K562 (cell line): Measurements from ENCODE around the gene SYNGR3. TPM values are rescaled to one million over a fixed set of nuclear protein-coding genes. Genes with fewer than 3 reads are reported as not detected.

Experiments used
- CHD1 ChIP-seq: fragments of 200-600 bp; sonication (generic); IDR thresholded peaks from one replicate; pipeline ENCODE4 v1.6.1; 2012; ENCODE audit warnings: mild to moderate bottlenecking, moderate library complexity, low read length, inconsistent platforms
- DMBX1 ChIP-seq: fragments of 250-450 bp; sonication (Bioruptor Pico); IDR thresholded peaks from 2 replicates; pipeline ENCODE4 v1.8.0; 2022; ENCODE audit warnings: inconsistent platforms, mild to moderate bottlenecking, moderate library complexity, borderline replicate concordance
- FOXK2 ChIP-seq, 2 experiments: fragments of 450-650 bp; IDR thresholded peaks in 1 of 2; conservative IDR thresholded peaks in 1 of 2; 2 replicates each; pipeline ENCODE4 v1.6.1; 2016; ENCODE audit warnings: low read depth in 2 of 2, mild to moderate bottlenecking in 1 of 2
- GTF2F1 ChIP-seq: IDR thresholded peaks from 2 replicates; pipeline ENCODE4 v1.6.1; 2011; ENCODE audit warnings: low read depth, low read length, improper control_type of control experiment
- HMGN3 ChIP-seq: IDR thresholded peaks from 2 replicates; pipeline ENCODE4 v1.6.1; 2011; ENCODE audit warnings: borderline replicate concordance, low read depth, mild to moderate bottlenecking, mixed read lengths, low read length; ENCODE audit not compliant: insufficient read length; ENCODE audit errors: extremely low read depth
- NCOA6 ChIP-seq: fragments of 450-650 bp; IDR thresholded peaks from 2 replicates; pipeline ENCODE4 v1.6.1; 2017; ENCODE audit warnings: mild to moderate bottlenecking
- POLR2AphosphoS2 ChIP-seq: IDR thresholded peaks from 2 replicates; pipeline ENCODE4 v1.6.1; 2012; ENCODE audit warnings: low read length, improper control_type of control experiment
- POLR2G ChIP-seq: fragments of 200-400 bp; formaldehyde crosslinking; IDR thresholded peaks from 2 replicates; pipeline ENCODE4 v1.6.1; 2017; ENCODE audit warnings: low read depth, mild to moderate bottlenecking, antibody characterized with exemption, low read length, moderate library complexity
- SIN3B ChIP-seq: fragments of 450-650 bp; IDR thresholded peaks from 2 replicates; pipeline ENCODE4 v1.6.1; 2017; ENCODE audit warnings: low read depth, mild to moderate bottlenecking, moderate library complexity
- SNIP1 ChIP-seq: fragments of 450-650 bp; IDR thresholded peaks from 2 replicates; pipeline ENCODE4 v1.7.1; 2017; ENCODE audit warnings: low read depth, mild to moderate bottlenecking
- polyA plus RNA-seq, 8 experiments: library from polyadenylated mRNA; depleted of rRNA in 4 of 8; stranded (reverse) in 5 of 8; unstranded in 3 of 8; fragments of >200 nt; fragmentation: Nextera tagmentation in 2 of 8; fragmentation: Illumina TruSeq in 1 of 8; extraction: Ambion mirVana in 2 of 8; extraction: Trizol in 1 of 8; gene quantifications; 2 replicates each; pipeline versions ENCODE4 v1.2.1 to v1.2.3, GENCODE V29; 2011 to 2014; ENCODE audit warnings: inconsistent platforms in 1 of 8, missing spikeins in 1 of 8
- total RNA-seq, 7 experiments: library from RNA; depleted of rRNA in 6 of 7; stranded (reverse); fragments of >200 nt in 6 of 7; fragmentation: Illumina TruSeq in 2 of 7; extraction: Trizol in 2 of 7; gene quantifications; 2 replicates each; pipeline versions ENCODE4 v1.2.1 to v1.2.3, GENCODE V29; 2011 to 2021; ENCODE audit warnings: low replicate concordance in 1 of 7
- TF ChIP-seq, protein P1 (sequence below), 2 experiments: fragments of 450-650 bp in 1 of 2; sonication (generic) in 1 of 2; formaldehyde crosslinking in 1 of 2; IDR thresholded peaks; 2 replicates each; pipeline versions ENCODE4 v1.7.1 to v1.9.0; 2016 to 2022; ENCODE audit warnings: inconsistent platforms in 1 of 2, mild to moderate bottlenecking in 1 of 2, missing genetic modification reagents in 1 of 2
- TF ChIP-seq, protein P2 (sequence below): sonication (generic); formaldehyde crosslinking; IDR thresholded peaks from 2 replicates; pipeline ENCODE4 v1.8.0; 2022; ENCODE audit warnings: missing genetic modification reagents, mild to moderate bottlenecking, moderate library complexity, borderline replicate concordance
- TF ChIP-seq, protein P3 (sequence below): IDR thresholded peaks from 3 replicates; pipeline ENCODE4 v1.6.1; 2011; ENCODE audit warnings: borderline replicate concordance, mild to moderate bottlenecking; ENCODE audit not compliant: insufficient read length, insufficient read depth
- TF ChIP-seq, protein P4 (sequence below): fragments of 450-650 bp; IDR thresholded peaks from 2 replicates; pipeline ENCODE4 v1.6.1; 2016

The SYNGR3 gene
- total and polyA plus RNA-seq, 9 of the 15 experiments (the other 6 are each of a cell fraction or from before 2014, with no cell fraction given): 3.7 to 69.2 (median 36.3) TPM

DNA sequence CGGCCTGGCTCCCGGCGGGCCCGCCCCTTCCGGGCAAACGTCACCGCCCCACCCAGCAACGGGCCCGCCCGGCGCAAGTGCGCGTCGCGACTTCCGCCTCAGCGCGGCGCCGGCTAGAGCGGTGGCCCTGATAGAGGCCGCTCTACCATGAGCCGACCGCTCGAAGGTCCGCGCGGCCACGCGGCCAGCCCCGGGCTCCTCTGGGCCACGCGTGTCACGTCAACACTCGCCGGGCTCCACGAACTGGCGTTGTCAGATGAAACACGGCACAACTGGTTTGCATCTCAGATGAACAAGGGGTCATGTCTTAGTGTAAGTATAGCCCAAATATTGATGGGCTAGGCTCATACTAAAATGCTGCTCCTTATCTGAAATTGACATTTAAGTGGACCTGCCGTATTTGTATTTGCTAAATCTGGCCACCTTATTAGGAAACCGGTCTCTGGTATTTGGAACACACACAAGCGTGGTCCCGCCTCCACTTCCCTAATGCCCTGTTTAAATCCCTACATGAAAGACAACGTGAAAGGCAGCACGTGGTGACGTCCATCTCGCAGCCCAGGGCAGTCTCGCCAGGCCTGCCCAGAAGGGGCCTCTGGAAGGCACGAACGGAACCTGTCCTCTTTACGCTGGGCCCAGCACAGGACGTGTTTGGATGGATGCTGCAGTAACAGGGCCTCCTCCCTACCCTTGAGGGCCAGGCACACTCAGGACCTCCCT, 20.2 kb downstream of the SYNGR3 start, which contains the start of gene ZNF598 (continued):
- TF ChIP-seq, protein P1, sequence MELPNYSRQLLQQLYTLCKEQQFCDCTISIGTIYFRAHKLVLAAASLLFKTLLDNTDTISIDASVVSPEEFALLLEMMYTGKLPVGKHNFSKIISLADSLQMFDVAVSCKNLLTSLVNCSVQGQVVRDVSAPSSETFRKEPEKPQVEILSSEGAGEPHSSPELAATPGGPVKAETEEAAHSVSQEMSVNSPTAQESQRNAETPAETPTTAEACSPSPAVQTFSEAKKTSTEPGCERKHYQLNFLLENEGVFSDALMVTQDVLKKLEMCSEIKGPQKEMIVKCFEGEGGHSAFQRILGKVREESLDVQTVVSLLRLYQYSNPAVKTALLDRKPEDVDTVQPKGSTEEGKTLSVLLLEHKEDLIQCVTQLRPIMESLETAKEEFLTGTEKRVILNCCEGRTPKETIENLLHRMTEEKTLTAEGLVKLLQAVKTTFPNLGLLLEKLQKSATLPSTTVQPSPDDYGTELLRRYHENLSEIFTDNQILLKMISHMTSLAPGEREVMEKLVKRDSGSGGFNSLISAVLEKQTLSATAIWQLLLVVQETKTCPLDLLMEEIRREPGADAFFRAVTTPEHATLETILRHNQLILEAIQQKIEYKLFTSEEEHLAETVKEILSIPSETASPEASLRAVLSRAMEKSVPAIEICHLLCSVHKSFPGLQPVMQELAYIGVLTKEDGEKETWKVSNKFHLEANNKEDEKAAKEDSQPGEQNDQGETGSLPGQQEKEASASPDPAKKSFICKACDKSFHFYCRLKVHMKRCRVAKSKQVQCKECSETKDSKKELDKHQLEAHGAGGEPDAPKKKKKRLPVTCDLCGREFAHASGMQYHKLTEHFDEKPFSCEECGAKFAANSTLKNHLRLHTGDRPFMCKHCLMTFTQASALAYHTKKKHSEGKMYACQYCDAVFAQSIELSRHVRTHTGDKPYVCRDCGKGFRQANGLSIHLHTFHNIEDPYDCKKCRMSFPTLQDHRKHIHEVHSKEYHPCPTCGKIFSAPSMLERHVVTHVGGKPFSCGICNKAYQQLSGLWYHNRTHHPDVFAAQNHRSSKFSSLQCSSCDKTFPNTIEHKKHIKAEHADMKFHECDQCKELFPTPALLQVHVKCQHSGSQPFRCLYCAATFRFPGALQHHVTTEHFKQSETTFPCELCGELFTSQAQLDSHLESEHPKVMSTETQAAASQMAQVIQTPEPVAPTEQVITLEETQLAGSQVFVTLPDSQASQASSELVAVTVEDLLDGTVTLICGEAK (IDR thresholded peaks at IDR 0.05): peak; percentile 94
- TF ChIP-seq, protein P1 (CRISPR knock-in tag; IDR thresholded peaks at IDR 0.05): no peak
- no peak for TF ChIP-seq GTF2F1
- TF ChIP-seq CHD1: peak; percentile 69
- TF ChIP-seq HMGN3: peak; percentile 38
- TF ChIP-seq SIN3B: peak; percentile 53; the same call in 1 of the 2 replicates
- TF ChIP-seq, protein P2, sequence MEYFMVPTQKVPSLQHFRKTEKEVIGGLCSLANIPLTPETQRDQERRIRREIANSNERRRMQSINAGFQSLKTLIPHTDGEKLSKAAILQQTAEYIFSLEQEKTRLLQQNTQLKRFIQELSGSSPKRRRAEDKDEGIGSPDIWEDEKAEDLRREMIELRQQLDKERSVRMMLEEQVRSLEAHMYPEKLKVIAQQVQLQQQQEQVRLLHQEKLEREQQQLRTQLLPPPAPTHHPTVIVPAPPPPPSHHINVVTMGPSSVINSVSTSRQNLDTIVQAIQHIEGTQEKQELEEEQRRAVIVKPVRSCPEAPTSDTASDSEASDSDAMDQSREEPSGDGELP (CRISPR knock-in tag): peak; percentile 78; the same call in 1 of the 2 replicates
- TF ChIP-seq POLR2AphosphoS2: no peak
- TF ChIP-seq, protein P3, sequence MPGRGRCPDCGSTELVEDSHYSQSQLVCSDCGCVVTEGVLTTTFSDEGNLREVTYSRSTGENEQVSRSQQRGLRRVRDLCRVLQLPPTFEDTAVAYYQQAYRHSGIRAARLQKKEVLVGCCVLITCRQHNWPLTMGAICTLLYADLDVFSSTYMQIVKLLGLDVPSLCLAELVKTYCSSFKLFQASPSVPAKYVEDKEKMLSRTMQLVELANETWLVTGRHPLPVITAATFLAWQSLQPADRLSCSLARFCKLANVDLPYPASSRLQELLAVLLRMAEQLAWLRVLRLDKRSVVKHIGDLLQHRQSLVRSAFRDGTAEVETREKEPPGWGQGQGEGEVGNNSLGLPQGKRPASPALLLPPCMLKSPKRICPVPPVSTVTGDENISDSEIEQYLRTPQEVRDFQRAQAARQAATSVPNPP: no peak
- TF ChIP-seq, protein P4, sequence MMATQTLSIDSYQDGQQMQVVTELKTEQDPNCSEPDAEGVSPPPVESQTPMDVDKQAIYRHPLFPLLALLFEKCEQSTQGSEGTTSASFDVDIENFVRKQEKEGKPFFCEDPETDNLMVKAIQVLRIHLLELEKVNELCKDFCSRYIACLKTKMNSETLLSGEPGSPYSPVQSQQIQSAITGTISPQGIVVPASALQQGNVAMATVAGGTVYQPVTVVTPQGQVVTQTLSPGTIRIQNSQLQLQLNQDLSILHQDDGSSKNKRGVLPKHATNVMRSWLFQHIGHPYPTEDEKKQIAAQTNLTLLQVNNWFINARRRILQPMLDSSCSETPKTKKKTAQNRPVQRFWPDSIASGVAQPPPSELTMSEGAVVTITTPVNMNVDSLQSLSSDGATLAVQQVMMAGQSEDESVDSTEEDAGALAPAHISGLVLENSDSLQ: peak; percentile 26; the same call in 1 of the 2 replicates
- TF ChIP-seq POLR2G: peak; percentile 98
- no peak for TF ChIP-seq NCOA6
- peak; percentile 21; the same call in 1 of the 2 replicates for TF ChIP-seq DMBX1 (CRISPR knock-in tag)
- peak; percentile 60 to 65; a peak in 3 of 4 replicates for TF ChIP-seq FOXK2 (conservative IDR thresholded peaks at IDR 0.05 in 1 of 2, IDR thresholded peaks at IDR 0.05 in 1 of 2; ENCODE audit: low read depth in 2 of 2)
- peak; percentile 94 for TF ChIP-seq SNIP1
